Keratinocyte (primary cell): ENCODE results near the gene TNFAIP3. TPM values are rescaled to one million over a fixed set of nuclear protein-coding genes. Genes with fewer than 3 reads are reported as not detected.

ENCODE experiments used
- DNase-seq: peaks from one replicate; pipeline ENCODE4 v3.0.0-alpha.2; 2011; ENCODE audit warnings: low read depth, missing footprints, low spot score
- FAIRE-seq: peaks from 2 replicates; lab custom pipeline; 2011; peaks lifted over from hg19 to GRCh38; lab: Jason Lieb, UNC
- H2AFZ ChIP-seq: 2 replicates; pipeline ENCODE4 v1.6.0; 2012; ENCODE audit warnings: low read length, control low read depth, inconsistent platforms; ENCODE audit not compliant: control insufficient read depth
- H3K27ac ChIP-seq: 2 replicates; pipeline ENCODE4 v1.5.1; 2011; ENCODE audit warnings: low read length; ENCODE audit not compliant: control insufficient read depth, insufficient read depth
- H3K27me3 ChIP-seq: 3 replicates; pipeline ENCODE4 v1.6.0; 2011; ENCODE audit warnings: low read length; ENCODE audit not compliant: control insufficient read depth, insufficient read depth; ENCODE audit errors: extremely low read depth
- H3K36me3 ChIP-seq, 2 experiments: 2 replicates in 1 of 2; 3 replicates in 1 of 2; pipeline ENCODE4 v1.5.1; 2011; ENCODE audit warnings: low read length in 2 of 2, mild to moderate bottlenecking in 1 of 2; ENCODE audit not compliant: control insufficient read depth in 2 of 2, insufficient read depth in 2 of 2; ENCODE audit errors: extremely low read depth in 1 of 2
- H3K4me1 ChIP-seq: 3 replicates; pipeline ENCODE4 v1.5.1; 2011; ENCODE audit warnings: low read length; ENCODE audit not compliant: control insufficient read depth, insufficient read depth; ENCODE audit errors: extremely low read depth
- H3K4me2 ChIP-seq: 3 replicates; pipeline ENCODE4 v1.6.0; 2011; ENCODE audit warnings: low read depth, low read length; ENCODE audit not compliant: control insufficient read depth, insufficient read depth; ENCODE audit errors: extremely low read depth
- H3K4me3 ChIP-seq, 3 experiments: fragments of 200-600 bp in 1 of 3; sonication (generic) in 1 of 3; 2 replicates in 2 of 3; 3 replicates in 1 of 3; pipeline ENCODE4 v1.5.1; 2011 to 2016; ENCODE audit warnings: low read length in 3 of 3, mild to moderate bottlenecking in 3 of 3, control low read depth in 2 of 3, inconsistent platforms in 1 of 3, low read depth in 1 of 3, mixed read lengths in 1 of 3, mixed run types in 1 of 3, moderate library complexity in 1 of 3; ENCODE audit not compliant: control insufficient read depth in 2 of 3, insufficient read depth in 2 of 3; ENCODE audit errors: extremely low read depth in 1 of 3
- H3K79me2 ChIP-seq: 2 replicates; pipeline ENCODE4 v1.6.0; 2012; ENCODE audit warnings: low read length; ENCODE audit not compliant: control insufficient read depth, insufficient read depth
- H3K9ac ChIP-seq: 3 replicates; pipeline ENCODE4 v1.6.0; 2011; ENCODE audit warnings: low read length; ENCODE audit not compliant: control insufficient read depth, insufficient read depth; ENCODE audit errors: extremely low read depth
- H3K9me1 ChIP-seq: 3 replicates; pipeline ENCODE4 v1.6.0; 2011; ENCODE audit warnings: low read length; ENCODE audit not compliant: control insufficient read depth, insufficient read depth; ENCODE audit errors: extremely low read depth
- H3K9me3 ChIP-seq: 2 replicates; pipeline ENCODE4 v1.5.1; 2012; ENCODE audit warnings: low read depth, low read length; ENCODE audit not compliant: control insufficient read depth
- H4K20me1 ChIP-seq: 3 replicates; pipeline ENCODE4 v1.6.0; 2011; ENCODE audit warnings: low read length; ENCODE audit not compliant: control insufficient read depth, insufficient read depth; ENCODE audit errors: extremely low read depth
- CTCF ChIP-seq, 3 experiments: IDR thresholded peaks in 1 of 3; conservative IDR thresholded peaks in 1 of 3; optimal IDR thresholded peaks in 1 of 3; 2 replicates in 2 of 3; 3 replicates in 1 of 3; pipeline versions ENCODE3 to v1.5.1; 2011; ENCODE audit warnings: low read length in 3 of 3, mild to moderate bottlenecking in 3 of 3, moderate library complexity in 2 of 3, control low read depth in 1 of 3, inconsistent platforms in 1 of 3; ENCODE audit not compliant: insufficient read depth in 2 of 3; ENCODE audit errors: extremely low read depth in 1 of 3
- EZH2 ChIP-seq: IDR thresholded peaks from one replicate; pipeline ENCODE4 v1.6.1; 2012; ENCODE audit warnings: inconsistent platforms, mild to moderate bottlenecking, low read length, moderate library complexity
- dilution Hi-C: fragments of 300-500 bp; cut with MboI; formaldehyde crosslinking; loops from one replicate; pipeline ENCODE4 v1.7.0; 2020; ENCODE audit warnings: low sequenced_read_pairs; ENCODE audit not compliant: extremely low pct_ligation_motif_present
- polyA plus RNA-seq, 5 experiments: library from polyadenylated mRNA; depleted of rRNA in 3 of 5; stranded (reverse) in 3 of 5; stranded (forward) in 1 of 5; unstranded in 1 of 5; fragments of >200 nt; gene quantifications; 1 replicate in 1 of 5; 2 replicates in 3 of 5; 3 replicates in 1 of 5; pipeline versions ENCODE4 v1.2.1 to v1.2.3, GENCODE V29; 2011 to 2012; ENCODE audit warnings: missing spikeins in 2 of 5, low read depth in 1 of 5, low replicate concordance in 1 of 5

The TNFAIP3 gene
- polyA plus RNA-seq, 1 donor (not counting 4 experiments of a cell fraction or from before 2014, with no cell fraction given): 141 TPM

- FAIRE-seq: no peak
- H3K9ac ChIP-seq: no peak overlapping the region
- peaks cover 49 to 64% of the 10 kb centered on the region in 2 experiments for H3K36me3 ChIP-seq
- H3K27me3 ChIP-seq: no peaks in the 10 kb centered on the region
- no peaks in the 10 kb centered on the region for H3K9me1 ChIP-seq
- no peak overlapping the region for H2AFZ ChIP-seq
- H3K4me1 ChIP-seq: peaks cover 23% of the 10 kb centered on the region
- H3K4me3 ChIP-seq: no peak overlapping the region
- no peak for DNase-seq
- no peak for TF ChIP-seq EZH2
- no peak for TF ChIP-seq CTCF (optimal IDR thresholded peaks at IDR 0.05 in 1 of 3, IDR thresholded peaks at IDR 0.05 in 1 of 3, conservative IDR thresholded peaks at IDR 0.05 in 1 of 3; ENCODE audit: extremely low read depth in 1 of 3, insufficient read depth in 2 of 3, low read length in 3 of 3)
- H3K79me2 ChIP-seq: peaks cover 31% of the 10 kb centered on the region
- no peak overlapping the region for H3K4me2 ChIP-seq
- no peaks in the 10 kb centered on the region for H4K20me1 ChIP-seq
- H3K9me3 ChIP-seq: no peaks in the 10 kb centered on the region
- dilution Hi-C loops: no loop called here
- no peak overlapping the region for H3K27ac ChIP-seq
Observed at GRCh38 chr6:137876547-137876946, 9.5 kb downstream of the TNFAIP3 start.

- Histone ChIP-seq H3K36me3 (peaks cover 49 to 66% of the 10 kb centered on the region in 2 experiments), H3K4me1 (peaks cover 17% of the 10 kb centered on the region)
Observed at GRCh38 chr6:137877113-137877512, 10.1 kb downstream of the TNFAIP3 start.

More at GRCh38 chr6:137877113-137877512, 10.1 kb downstream of the TNFAIP3 start:
- Histone ChIP-seq H3K79me2 (peaks cover 26% of the 10 kb centered on the region), H3K9ac (no peak overlapping the region), H3K27me3 (no peaks in the 10 kb centered on the region), H2AFZ (no peak overlapping the region), H3K9me1 (no peaks in the 10 kb centered on the region), H3K27ac (no peak overlapping the region), H3K4me2 (no peak overlapping the region), H4K20me1 (no peaks in the 10 kb centered on the region), H3K4me3 (no peak overlapping the region), H3K9me3 (no peaks in the 10 kb centered on the region)
- dilution Hi-C loops: no loop called here
- TF ChIP-seq EZH2: no peak
- TF ChIP-seq CTCF (optimal IDR thresholded peaks at IDR 0.05 in 1 of 3, IDR thresholded peaks at IDR 0.05 in 1 of 3, conservative IDR thresholded peaks at IDR 0.05 in 1 of 3; ENCODE audit: extremely low read depth in 1 of 3, insufficient read depth in 2 of 3, low read length in 3 of 3): no peak
- no peak for DNase-seq
- no peak for FAIRE-seq
